Upper lobe of right lung (tissue), 1 donor: ENCODE results near the gene CD99. TPM values are rescaled to one million over a fixed set of nuclear protein-coding genes. Genes with fewer than 3 reads are reported as not detected.

Experiments used
- ATAC-seq: fragments of 200-7000 bp; cut with Tn5 transposase; one replicate; pipeline ENCODE4 v1.9.1; 2020; ENCODE audit warnings: mild to moderate bottlenecking, moderate library complexity
- DNase-seq: peaks from one replicate; pipeline ENCODE4 v3.0.0-alpha.2; 2020
- H3K27ac ChIP-seq: fragments of 200-600 bp; one replicate; pipeline ENCODE4 v1.8.0; 2022
- H3K27me3 ChIP-seq: fragments of 200-600 bp; one replicate; pipeline ENCODE4 v1.8.0; 2022; ENCODE audit warnings: mild to moderate bottlenecking
- H3K36me3 ChIP-seq: fragments of 200-600 bp; one replicate; pipeline ENCODE4 v1.8.0; 2022
- H3K4me1 ChIP-seq: fragments of 200-600 bp; one replicate; pipeline ENCODE4 v1.8.0; 2022
- H3K4me3 ChIP-seq: fragments of 200-600 bp; one replicate; pipeline ENCODE4 v1.8.0; 2022; ENCODE audit warnings: mild to moderate bottlenecking
- H3K9me3 ChIP-seq: fragments of 200-600 bp; one replicate; pipeline ENCODE4 v1.8.0; 2022
- intact Hi-C: fragments of 100-400 bp; cut with DNase I; formaldehyde crosslinking; loops from one replicate; pipeline ENCODE4 v1.11.0; 2022
- total RNA-seq: library from RNA; stranded (reverse); fragmentation: NEBNext Ultra II Directional; extraction: Animal tissue kit (Norgen Biotek cat#: 25700); gene quantifications from one replicate; pipeline ENCODE4 v1.2.1, GENCODE V29; 2021
- TF ChIP-seq, protein P1 (sequence below): fragments of 200-600 bp; IDR thresholded peaks from one replicate; pipeline ENCODE4 v1.8.0; 2022; ENCODE audit warnings: antibody characterized with exemption
- donor health status: DM: no; HTN: yes; CAD: no; lungs with severe emphysema.

The CD99 gene
- total RNA-seq, 1 donor from 2014 or later = 242 TPM

DNA sequence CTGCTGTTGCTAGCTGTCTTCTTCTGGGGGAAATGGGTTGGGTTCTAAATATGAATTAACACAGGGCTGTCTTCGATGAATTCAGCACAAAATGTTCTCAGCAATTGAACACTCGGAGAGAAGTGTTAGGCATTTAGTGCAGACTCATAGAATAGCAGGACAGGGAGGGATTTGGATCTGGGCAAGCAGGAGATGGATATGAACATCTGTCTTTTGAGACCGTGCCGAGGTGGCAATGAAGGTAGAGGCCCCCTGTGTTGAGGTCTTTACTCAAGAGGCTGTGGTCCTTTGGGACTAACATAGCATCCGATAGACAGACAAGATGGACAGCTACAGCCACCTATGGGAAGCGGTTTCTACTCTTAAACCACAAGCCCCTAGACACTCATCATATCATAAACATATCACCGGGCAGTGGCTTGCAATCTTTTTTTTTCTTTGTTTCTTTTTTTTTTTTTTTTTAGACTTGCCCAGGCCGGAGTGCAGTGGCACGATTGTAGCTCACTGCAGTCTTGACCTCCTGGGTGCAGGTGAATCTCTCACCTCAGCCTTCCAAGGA lies 6.7 kb downstream of the CD99 start:
- no peak overlapping the region for H3K4me3 ChIP-seq

DNA sequence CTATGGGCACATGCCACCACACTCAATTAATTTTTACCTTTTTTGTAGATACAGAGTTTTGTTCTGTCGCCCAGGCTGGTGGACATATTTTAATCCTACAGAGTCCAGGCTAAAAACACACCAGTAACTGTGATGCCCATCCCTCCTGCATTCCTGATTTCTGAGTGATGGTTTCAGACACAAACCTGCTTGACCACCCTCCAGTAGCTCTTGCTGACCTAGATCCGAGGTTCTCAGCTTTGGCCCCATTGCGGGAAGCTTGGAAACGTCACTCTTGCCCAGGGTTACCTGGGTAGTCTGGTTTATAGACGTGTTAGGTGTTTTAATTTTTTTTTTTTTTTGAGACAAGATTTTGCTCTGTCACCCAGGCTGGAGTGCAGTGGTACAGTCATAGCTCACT lies 7.5 kb downstream of the CD99 start:
- ATAC-seq (peak; percentile 4), DNase-seq (no peak)
- peaks cover 73% of the 10 kb centered on the region for H3K4me1 ChIP-seq
- TF ChIP-seq, protein P1, sequence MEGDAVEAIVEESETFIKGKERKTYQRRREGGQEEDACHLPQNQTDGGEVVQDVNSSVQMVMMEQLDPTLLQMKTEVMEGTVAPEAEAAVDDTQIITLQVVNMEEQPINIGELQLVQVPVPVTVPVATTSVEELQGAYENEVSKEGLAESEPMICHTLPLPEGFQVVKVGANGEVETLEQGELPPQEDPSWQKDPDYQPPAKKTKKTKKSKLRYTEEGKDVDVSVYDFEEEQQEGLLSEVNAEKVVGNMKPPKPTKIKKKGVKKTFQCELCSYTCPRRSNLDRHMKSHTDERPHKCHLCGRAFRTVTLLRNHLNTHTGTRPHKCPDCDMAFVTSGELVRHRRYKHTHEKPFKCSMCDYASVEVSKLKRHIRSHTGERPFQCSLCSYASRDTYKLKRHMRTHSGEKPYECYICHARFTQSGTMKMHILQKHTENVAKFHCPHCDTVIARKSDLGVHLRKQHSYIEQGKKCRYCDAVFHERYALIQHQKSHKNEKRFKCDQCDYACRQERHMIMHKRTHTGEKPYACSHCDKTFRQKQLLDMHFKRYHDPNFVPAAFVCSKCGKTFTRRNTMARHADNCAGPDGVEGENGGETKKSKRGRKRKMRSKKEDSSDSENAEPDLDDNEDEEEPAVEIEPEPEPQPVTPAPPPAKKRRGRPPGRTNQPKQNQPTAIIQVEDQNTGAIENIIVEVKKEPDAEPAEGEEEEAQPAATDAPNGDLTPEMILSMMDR = no peak
- H3K9me3 ChIP-seq = no peaks in the 10 kb centered on the region
- H3K36me3 ChIP-seq = no peaks in the 10 kb centered on the region
- H3K27ac ChIP-seq = peak overlapping the region; percentile 67
- no peak overlapping the region for H3K4me3 ChIP-seq
- H3K27me3 ChIP-seq = no peaks in the 10 kb centered on the region
- intact Hi-C loops = no loop called here

More for the DNA sequence above, 6.7 kb downstream of the CD99 start:
- intact Hi-C loops = no loop called here
- TF ChIP-seq, protein P1 = no peak
- Histone ChIP-seq H3K4me1 (peaks cover 75% of the 10 kb centered on the region), H3K27me3 (no peaks in the 10 kb centered on the region), H3K27ac (peak overlapping the region; percentile 67), H3K36me3 (no peaks in the 10 kb centered on the region), H3K9me3 (no peaks in the 10 kb centered on the region)
- ATAC-seq (no peak), DNase-seq (no peak)

DNA sequence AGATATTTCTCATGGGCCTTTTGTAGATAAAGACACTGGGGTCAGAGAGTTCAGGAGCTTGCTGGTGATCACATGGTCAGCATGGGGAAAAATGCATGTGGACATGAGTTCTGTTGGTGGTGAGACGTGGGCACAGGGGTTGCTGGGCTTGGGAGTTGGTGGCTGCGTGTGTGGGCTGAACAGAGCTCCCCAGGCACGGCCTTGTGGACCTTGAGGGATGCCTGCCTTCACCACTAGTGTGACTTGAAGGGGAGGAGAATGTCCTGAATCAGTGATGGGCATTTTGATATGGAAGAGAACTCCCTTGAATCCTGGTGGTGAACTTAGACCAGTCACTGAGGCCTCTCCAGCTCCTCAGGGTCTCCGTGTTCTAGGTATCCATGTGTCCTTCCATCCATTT lies 8.9 kb downstream of the CD99 start:
- intact Hi-C loops = no loop called here
- TF ChIP-seq, protein P1 = no peak
- Histone ChIP-seq H3K36me3 (no peaks in the 10 kb centered on the region), H3K4me3 (no peak overlapping the region), H3K27ac (no peak overlapping the region), H3K27me3 (no peaks in the 10 kb centered on the region), H3K4me1 (peaks cover 73% of the 10 kb centered on the region), H3K9me3 (no peaks in the 10 kb centered on the region)
- DNase-seq = no peak
- no peak for ATAC-seq

DNA sequence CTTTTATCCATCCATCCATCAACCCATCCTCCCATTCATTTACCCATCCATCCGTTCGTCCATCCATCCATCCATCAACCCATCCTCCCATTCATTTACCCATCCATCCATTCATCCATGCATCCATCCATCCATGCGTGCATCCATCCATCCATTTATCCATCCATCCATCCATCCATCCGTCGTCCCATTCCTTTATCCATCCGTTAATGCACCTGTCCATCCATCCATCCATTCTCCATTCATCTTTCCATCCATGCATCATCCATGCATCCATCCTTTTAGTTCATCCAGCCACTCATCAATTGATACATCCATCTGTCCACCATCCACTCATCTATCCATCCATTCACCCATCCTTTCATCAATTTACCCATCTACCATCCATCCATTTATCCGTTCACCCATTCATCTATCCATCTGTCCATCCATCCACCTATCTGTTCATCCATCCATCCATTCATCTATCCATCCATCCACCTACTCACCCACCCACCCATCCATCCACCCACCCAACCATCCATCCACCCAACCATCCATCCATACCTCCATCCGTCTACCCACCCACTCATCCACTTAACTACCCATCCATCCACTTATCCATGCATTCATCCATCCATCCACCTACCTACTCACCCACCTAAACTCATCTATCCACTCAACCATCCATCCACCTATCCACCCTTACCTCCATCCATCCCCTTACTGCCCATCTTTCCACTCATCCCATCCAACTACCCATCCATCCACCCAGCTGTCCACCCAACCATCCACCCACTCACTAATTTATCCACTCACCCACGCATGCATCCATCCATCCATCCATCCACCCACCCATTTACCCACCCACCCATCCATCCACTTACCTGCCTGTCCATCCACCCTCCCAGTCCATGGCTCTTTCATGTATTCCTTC lies 9.6 kb downstream of the CD99 start:
- Histone ChIP-seq H3K27ac (no peak overlapping the region), H3K4me1 (peaks cover 74% of the 10 kb centered on the region), H3K4me3 (no peak overlapping the region), H3K9me3 (no peaks in the 10 kb centered on the region), H3K36me3 (no peaks in the 10 kb centered on the region), H3K27me3 (no peaks in the 10 kb centered on the region)
- ATAC-seq (no peak), DNase-seq (no peak)
- TF ChIP-seq, protein P1 = no peak
- intact Hi-C loops = no loop called here

DNA sequence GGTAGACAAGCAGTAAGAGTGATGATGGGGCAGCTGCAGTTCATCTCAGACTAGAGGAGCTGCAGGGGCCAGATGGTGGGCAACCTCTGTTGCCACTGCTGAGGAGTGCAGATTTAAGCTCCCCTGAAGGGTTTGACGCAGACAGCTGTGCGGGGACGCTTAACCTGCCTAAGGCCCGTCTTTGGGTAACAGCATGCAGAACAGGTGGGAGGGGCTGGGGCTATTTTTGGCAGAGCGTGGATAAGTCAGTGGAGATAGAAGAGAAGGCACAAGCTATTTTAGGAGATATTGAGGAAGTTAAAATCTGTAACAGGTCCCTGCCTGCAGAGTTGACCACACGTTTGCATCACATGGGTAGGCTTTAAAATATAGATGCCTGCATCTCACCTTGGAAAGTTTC lies 10.5 kb downstream of the CD99 start:
- no peak overlapping the region for H3K27ac ChIP-seq
- TF ChIP-seq, protein P1 = no peak

More for the DNA sequence above, 10.5 kb downstream of the CD99 start:
- intact Hi-C loops = no loop called here
- DNase-seq = no peak
- no peak for ATAC-seq
- Histone ChIP-seq H3K4me1 (peaks cover 74% of the 10 kb centered on the region), H3K36me3 (no peaks in the 10 kb centered on the region), H3K9me3 (no peaks in the 10 kb centered on the region), H3K27me3 (no peaks in the 10 kb centered on the region), H3K4me3 (no peak overlapping the region)
